Hematopoietic multipotent progenitor cell treated with erythropoietin and hydrocortisone succinate and interleukin-3 and kit ligand, for 8 days (in vitro differentiated cells): ENCODE data around the gene CSDE1.

Experiments
- DNase-seq: peaks from one replicate; pipeline ENCODE4 v3.0.0-alpha.2; 2015

CSDE1 gene

GRCh38 chr1:114746450-114747121, 11.2 kb downstream of the CSDE1 start:
- DNase-seq = no peak

DNA sequence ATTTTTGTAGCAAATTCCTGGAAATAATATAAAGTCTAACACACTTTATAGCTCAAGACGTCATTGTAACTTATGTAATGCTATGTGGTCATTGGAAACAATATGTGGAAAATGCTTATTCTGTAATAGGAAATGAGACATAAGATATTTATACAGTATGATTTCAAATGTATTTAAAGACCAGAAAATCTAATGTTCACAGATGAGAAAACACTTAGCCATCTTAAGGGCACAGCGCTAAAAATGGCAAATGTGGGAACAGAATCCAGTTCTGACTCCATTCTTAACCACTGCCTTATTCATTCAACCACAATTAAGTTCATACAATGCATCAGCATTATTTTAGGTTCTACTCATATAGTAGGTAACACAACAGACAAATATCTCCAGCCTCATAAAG, 12.5 kb downstream of the CSDE1 start:
- DNase-seq = no peak

DNA sequence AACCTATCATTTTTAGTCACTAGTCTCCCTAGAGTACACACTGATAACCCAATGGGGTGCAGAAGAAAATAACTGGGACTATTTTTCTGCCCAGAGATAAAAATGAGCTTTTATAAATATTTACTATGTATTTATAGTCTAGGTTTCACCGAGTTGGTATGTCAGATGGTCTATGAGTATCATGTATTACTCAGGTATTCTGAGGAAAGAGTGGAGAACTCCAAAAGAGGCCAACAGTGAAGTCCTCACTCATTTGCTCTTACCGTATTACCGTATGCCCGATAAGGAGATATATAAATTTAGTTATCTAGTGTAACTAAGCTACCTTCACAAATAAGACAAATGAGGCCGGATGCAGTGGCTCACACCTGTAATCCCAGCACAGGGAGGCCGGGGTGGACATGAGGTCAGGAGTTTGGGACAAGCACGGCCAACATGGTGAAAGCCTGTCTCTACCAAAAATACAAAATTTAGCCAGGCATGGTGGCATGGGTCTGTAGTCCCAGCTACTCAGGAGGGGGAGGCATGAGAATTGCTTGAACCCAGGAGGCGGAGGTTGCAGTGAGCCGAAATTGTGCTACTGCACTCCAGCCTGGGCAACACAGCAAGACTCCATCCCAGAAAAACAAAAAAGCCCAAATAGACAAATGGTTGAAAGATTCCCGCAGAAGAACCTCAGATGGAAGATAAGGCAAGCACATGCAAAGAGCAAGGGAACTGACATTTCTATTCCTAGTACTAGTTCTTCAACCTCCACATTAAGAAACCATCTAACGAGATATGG, 15.6 kb downstream of the CSDE1 start:
- DNase-seq = no peak

DNA sequence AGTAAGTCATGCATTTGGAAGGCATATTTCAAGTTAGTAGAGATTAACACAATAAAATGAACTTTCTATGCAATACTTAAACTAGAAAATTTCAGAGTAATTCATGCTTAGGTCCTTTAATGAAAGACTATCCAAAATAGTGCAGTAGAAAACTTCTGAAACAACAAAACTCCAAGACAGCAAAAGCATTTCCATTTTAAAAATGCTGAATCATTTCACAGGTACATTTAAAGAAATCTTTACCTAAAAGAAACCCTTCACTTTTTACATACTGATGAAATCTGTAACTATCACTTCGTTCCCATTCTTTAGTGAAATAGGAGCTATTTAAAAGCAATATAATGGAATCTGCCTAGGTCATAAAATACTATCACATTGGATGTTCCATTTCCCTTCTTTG, 17.5 kb downstream of the CSDE1 start:
- no peak for DNase-seq

GRCh38 chr1:114737314-114737849, 20.4 kb downstream of the CSDE1 start:
- DNase-seq = no peak

DNA sequence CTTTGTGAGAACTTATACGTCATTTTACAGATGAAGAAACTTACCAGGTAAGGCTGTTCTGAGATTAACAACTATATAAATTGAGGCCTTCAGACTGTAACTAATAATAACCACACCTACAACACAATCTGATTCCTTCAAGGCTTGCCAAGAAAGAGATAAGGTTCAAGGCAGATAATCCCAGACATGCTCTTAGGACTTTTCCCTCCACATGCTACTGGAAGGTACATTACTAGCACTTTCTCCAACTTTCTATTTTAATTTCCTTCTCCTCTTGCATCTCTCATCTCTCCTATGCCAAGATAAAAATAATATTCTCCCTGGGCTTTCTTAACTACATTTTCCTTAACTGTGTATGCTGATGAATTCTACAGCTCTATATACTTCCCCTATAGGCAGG, 22.3 kb downstream of the CSDE1 start:
- DNase-seq = no peak

DNA sequence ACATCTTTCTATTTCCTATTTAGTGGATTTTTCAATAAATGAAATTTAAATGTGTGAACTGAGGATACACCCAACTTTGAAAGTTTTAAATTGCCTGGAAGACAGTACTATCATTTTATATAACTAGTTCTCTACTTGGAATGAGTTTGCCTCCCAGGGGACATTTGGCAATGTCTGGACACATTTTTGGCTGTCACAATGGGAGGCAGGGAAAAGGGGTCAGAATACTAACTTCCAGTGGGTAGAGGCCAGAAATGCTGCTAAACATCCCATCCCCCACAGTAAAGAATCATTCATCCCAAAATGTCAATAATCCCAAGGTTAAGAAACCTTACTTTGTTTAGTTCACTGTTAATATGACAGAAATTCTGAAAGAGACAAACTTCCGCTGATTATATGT, 28.0 kb downstream of the CSDE1 start:
- no peak for DNase-seq

DNA sequence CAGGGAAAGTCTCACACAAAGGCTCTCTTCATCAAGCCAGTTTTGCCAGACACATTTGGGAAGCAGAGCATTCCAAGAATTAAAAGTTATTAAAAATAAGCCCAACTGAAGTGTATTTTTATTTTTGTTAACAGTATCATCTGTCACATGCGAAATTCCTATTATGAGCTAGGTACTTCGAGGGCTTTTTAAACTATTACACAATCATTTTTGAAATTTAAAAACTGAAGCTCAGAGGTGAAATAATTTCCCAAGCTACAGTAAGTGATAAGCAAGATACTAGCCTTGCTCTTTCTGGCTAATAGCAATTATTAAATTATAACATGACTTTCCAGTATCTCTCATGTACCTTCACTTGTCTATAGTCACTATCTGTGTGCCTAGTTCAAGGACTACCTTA, 29.2 kb downstream of the CSDE1 start:
- no peak for DNase-seq

- DNase-seq = no peak
These were observed 32.6 kb downstream of the CSDE1 start for GRCh38 chr1:114725230-114725629.

DNA sequence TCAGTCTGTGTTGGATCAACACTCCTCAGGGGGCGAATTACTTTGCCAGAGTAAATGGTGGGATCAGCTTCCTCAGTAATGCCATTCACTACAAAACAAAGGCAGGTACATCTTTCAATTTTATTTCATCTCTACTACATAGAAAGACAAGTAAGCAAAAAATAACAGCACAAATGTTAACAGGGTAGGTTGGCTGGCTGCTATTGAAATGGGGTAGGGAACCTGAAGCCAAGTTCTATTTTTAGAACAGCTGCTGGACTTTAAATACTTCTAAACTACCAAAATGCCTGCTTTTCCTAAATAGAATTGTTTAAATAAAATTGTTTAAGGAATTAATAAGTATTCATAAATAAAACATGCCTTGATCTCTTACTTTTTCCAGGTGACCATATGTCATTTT, 33.9 kb downstream of the CSDE1 start:
- DNase-seq = no peak

DNA sequence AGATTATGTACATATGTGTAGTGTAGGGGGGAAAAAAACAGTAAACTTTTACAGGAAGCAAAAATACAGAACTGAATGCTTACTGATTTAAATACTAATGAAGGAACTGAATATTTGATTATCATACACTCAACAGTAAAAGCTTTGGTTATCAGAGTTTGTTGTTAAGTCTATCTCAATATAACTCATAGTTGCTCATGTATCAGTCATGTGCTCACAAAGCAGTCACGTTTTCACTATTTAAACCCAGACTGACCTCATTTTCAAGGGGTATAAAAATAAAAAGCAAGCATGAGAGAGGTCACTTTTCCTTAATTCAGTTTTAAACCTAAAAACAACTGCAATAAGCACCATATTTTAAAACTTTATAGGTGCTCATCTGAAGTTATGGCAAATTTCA, 34.3 kb downstream of the CSDE1 start:
- no peak for DNase-seq

GRCh38 chr1:114720492-114720891, 37.3 kb downstream of the CSDE1 start:
- no peak for DNase-seq

- DNase-seq = no peak
These were observed 38.4 kb downstream of the CSDE1 start for GRCh38 chr1:114719424-114719787.

DNA sequence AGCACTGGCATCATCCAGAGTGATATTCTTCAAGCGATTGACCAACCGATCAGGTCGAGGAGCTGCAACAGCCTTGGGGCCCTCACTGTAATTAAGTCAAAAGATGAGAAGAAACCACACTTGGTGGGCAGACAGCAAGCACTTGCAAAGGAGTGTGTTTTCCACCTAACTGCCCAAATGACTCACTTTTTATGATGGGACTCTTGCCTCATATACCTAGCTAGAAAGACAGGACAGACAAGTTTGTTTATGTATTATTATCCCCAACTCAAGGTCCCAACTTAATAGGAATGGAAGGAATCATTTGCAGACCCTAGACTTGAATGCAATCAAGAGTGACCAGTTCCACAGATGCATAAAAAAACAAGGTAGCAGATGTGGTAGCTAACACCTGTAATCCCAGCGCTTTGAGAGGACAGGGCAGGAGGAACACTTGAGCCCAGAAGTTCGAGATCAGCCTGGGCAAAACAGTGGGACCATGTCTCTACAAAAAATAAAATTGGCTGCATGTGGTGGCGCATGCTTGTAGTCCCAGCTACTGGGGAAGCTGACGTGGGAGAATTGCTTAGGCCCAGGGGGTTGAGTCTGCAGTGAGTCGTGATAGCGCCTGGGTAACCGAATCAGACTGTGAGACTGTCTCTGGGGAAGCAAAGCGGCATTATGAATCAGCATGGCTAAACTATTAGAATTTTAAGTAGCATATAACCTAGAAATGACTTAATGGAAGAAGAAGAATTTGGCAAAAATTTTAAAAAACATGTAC, 38.9 kb downstream of the CSDE1 start:
- no peak for DNase-seq

DNA sequence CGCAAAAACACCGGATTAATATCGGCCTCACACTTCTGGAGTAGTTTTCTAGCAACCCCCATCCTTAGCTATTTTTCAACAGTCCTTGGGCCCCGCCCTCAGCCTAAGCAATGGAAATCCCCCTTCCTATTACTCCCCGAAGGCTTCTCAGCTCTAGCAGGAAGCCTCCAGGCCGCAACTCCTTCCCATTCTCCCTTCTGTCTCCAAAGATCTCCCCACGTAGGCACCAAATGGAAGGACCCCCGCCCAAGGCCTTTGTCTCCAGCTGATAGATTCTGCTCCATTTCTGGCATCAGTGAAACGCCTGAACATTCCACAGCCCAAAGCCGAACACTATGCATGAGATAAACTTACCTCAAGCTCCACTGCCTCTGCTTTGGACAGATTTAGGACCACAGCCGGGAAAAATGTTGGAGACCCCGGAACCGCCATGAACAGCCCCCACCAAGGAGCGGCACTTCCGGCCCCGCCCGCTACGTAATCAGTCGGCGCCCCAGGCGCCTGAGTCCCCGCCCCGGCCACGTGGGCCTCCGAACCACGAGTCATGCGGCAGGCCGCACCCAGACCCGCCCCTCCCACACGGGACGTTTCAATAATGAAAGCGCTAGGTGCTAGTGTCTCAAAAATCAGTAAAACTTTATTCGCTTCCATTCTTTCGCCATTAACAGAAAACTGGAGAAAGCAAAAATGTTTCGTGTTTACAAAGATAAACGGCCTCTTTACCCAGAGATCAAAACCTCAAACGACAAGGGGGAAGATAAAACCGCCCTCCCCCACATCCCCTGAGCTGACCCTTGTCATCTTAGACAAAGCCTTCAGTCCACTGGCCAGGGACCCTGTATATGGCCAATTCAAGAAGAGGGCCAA, 41.2 kb downstream of the CSDE1 start, which contains the start of gene NRAS:
Gene NRAS, minus strand, starts transcription at position 468 of the 867 bp plus-strand sequence. CDS start 611 bp downstream, outside the sequence.
- DNase-seq = peak; percentile 93

GRCh38 chr1:114715952-114716303, 41.9 kb downstream of the CSDE1 start:
- no peak for DNase-seq

- no peak for DNase-seq
These were observed 44.8 kb downstream of the CSDE1 start for GRCh38 chr1:114712977-114713376.

DNA sequence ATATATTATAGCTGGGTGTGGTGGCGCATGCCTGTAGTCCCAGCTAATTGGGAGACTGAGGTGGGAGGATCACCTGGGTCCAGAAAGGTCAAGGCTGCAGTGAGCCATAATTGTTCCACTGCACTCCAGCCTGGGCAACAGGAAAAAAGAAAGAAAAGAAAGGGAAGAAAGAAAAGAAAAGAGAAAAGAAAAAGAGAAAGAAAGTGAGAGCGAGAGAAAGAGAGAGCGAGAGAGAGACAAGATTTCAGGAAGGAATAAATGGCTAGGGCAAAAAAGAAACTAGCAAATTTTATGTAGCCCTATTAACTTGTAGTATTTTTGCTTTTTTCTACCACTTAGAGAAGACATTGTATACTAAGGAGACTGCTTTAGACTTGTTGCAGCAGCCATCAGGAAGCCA, 47.4 kb downstream of the CSDE1 start:
- DNase-seq = no peak

DNA sequence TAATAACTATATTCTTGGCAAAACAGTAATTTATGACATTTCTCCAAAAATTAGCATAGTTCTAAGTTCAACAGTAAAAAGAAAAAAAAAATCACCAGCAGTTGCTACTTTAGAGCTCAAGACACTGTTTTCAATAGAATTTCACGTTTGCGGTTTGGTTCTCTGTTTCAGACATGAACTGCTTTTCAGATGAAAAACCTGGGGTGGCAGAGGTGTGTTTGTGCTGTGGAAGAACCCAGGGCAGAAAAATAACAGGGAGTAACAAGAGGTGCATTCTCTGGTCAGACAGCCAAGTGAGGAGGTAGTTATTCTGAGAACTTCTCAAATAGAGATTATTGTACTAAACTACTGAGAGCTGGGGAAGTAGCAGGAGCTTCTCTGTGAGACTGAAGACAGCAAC, 50.2 kb downstream of the CSDE1 start:
- DNase-seq = no peak

GRCh38 chr1:114703242-114703641, 54.5 kb downstream of the CSDE1 start:
- DNase-seq = no peak

- DNase-seq = no peak
These were observed 55.0 kb downstream of the CSDE1 start for GRCh38 chr1:114702737-114703136.

GRCh38 chr1:114701931-114702330, 55.9 kb downstream of the CSDE1 start:
- DNase-seq = no peak
